NOMO-1 (cell line): ENCODE measurements around the gene TTK.
"Not testable (repeated sequence)": the region's sequence is repeated elsewhere in the genome, so short reads cannot be mapped to it uniquely, and the experiment has no call there.

Source experiments
- DNase-seq, 2 experiments: peaks; one replicate each; lab custom pipeline; 2025; ENCODE audit not compliant: unreplicated experiment in 2 of 2; lab: John Stamatoyannopoulos, UW

Gene TTK

GRCh38 chr6:80021131-80021530, 16.7 kb downstream of the TTK start:
- DNase-seq: no peak

GRCh38 chr6:80021591-80021990, 17.1 kb downstream of the TTK start:
- no peak for DNase-seq

DNA sequence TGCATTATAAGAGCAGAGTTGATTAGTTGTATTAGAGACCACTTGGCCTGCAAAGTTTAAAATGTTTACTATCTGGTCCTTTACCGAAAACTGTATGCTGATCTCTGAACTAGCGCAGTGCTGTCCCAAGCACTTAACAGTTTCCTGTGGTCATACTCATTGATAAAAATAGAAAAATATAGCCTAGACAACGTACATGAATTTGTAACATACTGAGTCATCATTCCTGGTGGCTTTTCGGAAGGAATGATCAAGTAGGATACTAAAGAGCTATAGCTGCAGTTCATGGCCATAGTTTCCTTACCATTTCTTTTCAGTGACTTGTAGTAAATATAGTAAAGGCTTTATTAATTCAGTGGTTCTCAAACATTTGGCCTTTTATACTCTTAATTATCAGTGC, 18.4 kb downstream of the TTK start:
- DNase-seq: no peak

DNA sequence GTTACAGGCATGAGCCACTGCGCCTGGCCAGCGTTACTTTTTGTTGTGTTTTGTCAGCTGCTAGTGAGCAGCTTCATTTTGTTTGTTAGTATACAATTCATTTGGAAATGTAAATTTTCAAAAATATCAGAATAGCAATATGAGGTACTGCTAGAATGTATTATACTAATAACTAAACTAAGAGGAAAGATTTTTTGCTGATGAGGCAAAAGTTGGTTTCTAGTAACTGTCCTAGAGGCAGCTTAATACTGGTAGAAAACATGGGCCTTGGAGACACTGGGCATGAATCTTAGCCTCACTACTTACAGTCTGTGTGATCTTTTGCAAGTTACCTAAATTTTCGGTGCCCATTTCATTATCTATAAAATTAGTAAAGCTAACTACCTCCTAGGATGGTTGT, 24.1 kb downstream of the TTK start:
- no peak for DNase-seq

DNA sequence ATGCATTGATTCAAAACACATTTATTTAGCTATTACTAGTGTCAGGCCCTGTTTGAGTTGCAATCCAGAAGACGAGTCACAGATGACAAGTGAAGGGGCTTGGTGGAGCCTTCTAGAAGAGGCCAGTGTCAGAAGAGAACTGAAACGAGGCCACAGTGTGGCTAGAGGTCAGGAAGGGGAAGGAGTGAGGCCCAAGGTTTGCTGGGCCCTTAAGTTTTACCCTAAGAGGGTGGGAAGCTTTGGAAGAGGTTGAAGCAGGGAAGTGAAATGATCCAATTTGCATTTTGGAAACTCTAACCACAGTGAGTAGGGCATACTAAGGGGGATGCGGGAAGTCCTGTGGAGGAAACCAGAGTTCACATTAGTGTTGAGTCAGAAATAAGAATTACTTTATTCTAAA, 25.0 kb downstream of the TTK start:
- DNase-seq: no peak

DNA sequence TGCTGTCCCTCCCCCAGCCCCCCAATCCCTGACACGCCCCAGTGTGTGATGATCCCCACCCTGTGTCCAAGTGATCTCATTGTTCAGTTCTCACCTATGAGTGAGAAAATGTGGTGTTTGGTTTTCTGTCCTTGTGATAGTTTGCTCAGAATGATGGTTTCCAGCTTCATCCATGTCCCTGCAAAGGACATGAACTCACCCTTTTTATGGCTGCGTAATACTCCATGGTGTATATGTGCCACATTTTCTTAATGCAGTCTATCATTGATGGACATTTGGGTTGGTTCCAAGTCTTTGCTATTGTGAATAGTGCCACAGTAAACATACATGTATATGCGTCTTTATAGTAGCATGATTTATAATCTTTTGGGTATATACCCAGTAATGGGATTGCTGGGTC, 43.8 kb downstream of the TTK start:
- not testable (repeated sequence) for DNase-seq

- no peak for DNase-seq
These were observed 56.3 kb downstream of the TTK start for GRCh38 chr6:80060774-80061173.

DNA sequence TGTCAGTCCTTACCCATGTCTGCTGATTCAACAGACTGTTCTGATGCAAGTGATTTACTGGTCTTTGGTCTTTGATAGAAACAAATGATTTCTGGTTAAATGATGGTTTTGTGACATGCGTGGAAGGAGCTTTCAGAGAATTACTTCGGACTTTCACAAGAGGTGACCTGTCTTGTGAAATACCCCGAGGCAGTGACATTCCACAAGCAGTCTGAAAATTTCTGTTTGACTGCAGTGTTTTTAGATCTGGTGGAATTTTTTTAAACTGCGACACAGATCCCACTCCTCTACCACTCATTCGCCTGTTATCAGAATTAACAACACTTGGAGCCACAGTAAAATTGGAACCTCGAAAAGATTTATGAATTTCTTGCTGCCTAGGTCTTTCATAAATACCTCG, 63.7 kb downstream of the TTK start:
- DNase-seq: not testable (repeated sequence)

DNA sequence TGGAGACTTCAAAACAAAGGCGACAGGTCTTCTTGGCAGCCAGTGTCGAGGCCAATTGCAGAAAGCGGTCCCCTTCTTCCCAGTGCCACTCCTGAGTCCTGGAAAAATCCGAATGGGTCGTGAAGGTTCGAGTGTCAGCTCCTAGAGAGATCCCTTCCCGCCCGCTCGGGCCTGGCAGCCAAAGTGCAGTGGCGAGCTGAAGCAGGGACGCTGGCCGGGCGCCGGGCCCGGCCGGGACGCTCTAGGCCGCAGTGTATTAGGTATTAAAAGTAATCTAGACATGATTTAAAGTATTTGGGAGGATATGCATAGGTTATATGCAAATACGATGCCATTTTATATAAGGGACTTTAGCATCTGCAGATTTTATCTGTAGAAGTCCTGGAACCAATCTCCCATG, 66.0 kb downstream of the TTK start:
- DNase-seq: not testable (repeated sequence)

DNA sequence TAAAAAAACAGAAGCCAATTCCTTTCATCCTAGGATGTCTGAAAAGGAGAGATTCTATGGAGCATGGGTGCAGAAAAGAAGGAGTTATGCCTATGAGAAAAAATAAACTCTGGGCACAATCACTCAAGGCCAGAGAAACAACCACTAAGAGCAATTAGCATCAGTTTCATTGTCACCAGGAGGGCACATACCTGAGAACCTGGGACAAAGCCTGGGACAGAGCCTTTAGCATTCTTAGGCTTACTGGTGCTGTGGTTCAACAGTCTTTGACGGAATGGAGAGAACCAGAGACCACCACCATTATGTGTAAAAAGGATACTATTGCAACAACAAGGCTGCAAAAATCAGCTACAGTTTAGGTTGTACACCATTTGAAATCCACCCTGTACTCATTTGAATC, 72.6 kb downstream of the TTK start:
- no peak for DNase-seq

DNA sequence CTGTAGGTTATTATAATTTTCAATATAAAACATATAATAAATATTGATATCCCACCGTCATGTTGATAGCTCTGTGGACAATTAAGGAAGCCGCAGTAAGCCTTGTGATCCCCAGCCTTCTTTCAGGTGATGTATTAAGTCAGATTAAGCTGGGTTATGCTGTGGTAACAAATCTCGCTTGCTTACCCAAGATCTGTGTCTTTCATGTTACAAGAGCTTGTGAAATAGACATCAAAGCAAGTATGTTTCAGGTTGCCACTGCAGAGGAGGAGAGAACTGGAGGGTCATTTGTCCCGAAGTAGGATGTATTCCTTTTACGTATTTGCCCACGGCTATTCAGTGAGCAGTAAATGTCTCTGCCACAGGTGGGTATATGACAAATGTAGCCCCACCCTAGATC, 84.2 kb downstream of the TTK start:
- no peak for DNase-seq

DNA sequence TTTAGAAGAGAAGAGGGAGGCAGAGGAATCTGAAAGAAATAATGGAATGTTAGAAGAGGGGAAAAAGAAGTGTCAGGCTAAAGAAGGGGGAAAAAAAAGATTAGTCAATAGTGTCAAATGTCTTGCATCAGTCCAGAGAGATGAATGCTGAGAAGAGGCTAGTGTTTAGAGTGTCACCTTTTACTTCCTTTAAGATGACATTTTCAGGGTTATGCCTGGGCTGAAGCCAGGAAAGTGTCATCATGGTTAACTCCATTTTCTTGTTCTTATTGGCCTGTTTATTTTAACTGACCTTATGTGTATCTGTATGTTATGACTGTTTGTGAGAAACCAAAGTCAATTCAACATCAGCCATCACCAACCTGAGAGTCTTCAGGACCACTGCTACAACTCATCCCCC, 87.1 kb downstream of the TTK start:
- no peak for DNase-seq
